ENCODE data around the gene ATP2C2. TPM values are rescaled to one million over a fixed set of nuclear protein-coding genes. Genes with fewer than 3 reads are reported as not detected.

Gene ATP2C2
- total and polyA plus RNA-seq, 9 of the 15 experiments (the other 6 are each of a cell fraction or from before 2014, with no cell fraction given): 0.75 TPM; not detected in 8

- H3K27me3 ChIP-seq (ENCODE audit: control insufficient read depth in 2 of 2, insufficient read depth in 2 of 2, low read length in 2 of 2): peaks cover 47 to 54% of the 10 kb centered on the region in 2 experiments
- no peak for DNase-seq (ENCODE audit: extremely low read depth in 1 of 4, low spot score in 3 of 4)
- TF ChIP-seq NKRF (IDR thresholded peaks at IDR 0.05; ENCODE audit: borderline replicate concordance) (no peak), ZNF239 (CRISPR knock-in tag; IDR thresholded peaks at IDR 0.05) (no peak), CREB3 (tag; conservative IDR thresholded peaks at IDR 0.05; ENCODE audit: low read depth) (no peak)
- intact Hi-C loops (cut with micrococcal nuclease): no loop called here
- H3K4me3 ChIP-seq: no peak overlapping the region
- no peak overlapping the region for H3K27ac ChIP-seq (ENCODE audit: extremely low read depth, low read depth, low read length)
- ChIA-PET POLR2A (interaction anchor here (0.5 to 3.1 kb wide), 6 partner anchors 8 to 439 kb away, joined by 3 to 9 read pairs (median 4); no protein-coding TSS in a partner anchor), CTCF (ENCODE audit: low intra/inter-chr PET ratio) (no interaction called here)
- no peaks in the 10 kb centered on the region for H3K9me1 ChIP-seq (ENCODE audit: control insufficient read depth, insufficient read depth, low read length)
- in situ Hi-C loops (cut with MboI): no loop called here
- BruUV-seq (replicated peaks): no TSS peak
- peaks cover 0 to 15% of the 10 kb centered on the region in 2 experiments; a peak in 2 of 5 replicates for H3K4me1 ChIP-seq (replicated peaks in 1 of 2; ENCODE audit: control insufficient read depth in 2 of 2, insufficient read depth in 2 of 2, low read length in 2 of 2)
- no peak overlapping the region for H2AFZ ChIP-seq (ENCODE audit: low read depth, low read length)
- H4K20me1 ChIP-seq (replicated peaks; ENCODE audit: control insufficient read depth, insufficient read depth, low read length): peaks cover 10% of the 10 kb centered on the region; the same call in 1 of the 2 replicates
- ATAC-seq: no peak
- no peak for FAIRE-seq
- H3K9me3 ChIP-seq (replicated peaks; ENCODE audit: control insufficient read depth, insufficient read depth, low read depth, low read length): no peaks in the 10 kb centered on the region
- WGBS (ENCODE audit: insufficient coverage, low coverage, missing lambda C conversion rate): 17% methylated on average over 30 of the region's 30 CpGs
- peak overlapping the region in 1 of 2 experiments; percentile 40; a peak in 1 of 4 replicates for H3K9ac ChIP-seq (ENCODE audit: insufficient read depth in 1 of 2, low read depth in 2 of 2, low read length in 2 of 2)
- H3K79me2 ChIP-seq (ENCODE audit: control insufficient read depth, insufficient read depth, low read length): no peaks in the 10 kb centered on the region
- H3K36me3 ChIP-seq (ENCODE audit: control insufficient read depth, insufficient read depth, low read length): no peaks in the 10 kb centered on the region
- no peak overlapping the region for H3K4me2 ChIP-seq (ENCODE audit: insufficient read depth, low read length)
These were observed 93.3 kb downstream of the ATP2C2 start for GRCh38 chr16:84461413-84462295.

Measured in K562 (cell line).